ENCODE results near the gene XYLT2. TPM values are rescaled to one million over a fixed set of nuclear protein-coding genes. Genes with fewer than 3 reads are reported as not detected.
"Not testable (repeated sequence)": the region's sequence is repeated elsewhere in the genome, so short reads cannot be mapped to it uniquely, and the experiment has no call there.

XYLT2 gene
- total RNA-seq, 2 donors from 2014 or later = 17.1 to 20.6 TPM

DNA sequence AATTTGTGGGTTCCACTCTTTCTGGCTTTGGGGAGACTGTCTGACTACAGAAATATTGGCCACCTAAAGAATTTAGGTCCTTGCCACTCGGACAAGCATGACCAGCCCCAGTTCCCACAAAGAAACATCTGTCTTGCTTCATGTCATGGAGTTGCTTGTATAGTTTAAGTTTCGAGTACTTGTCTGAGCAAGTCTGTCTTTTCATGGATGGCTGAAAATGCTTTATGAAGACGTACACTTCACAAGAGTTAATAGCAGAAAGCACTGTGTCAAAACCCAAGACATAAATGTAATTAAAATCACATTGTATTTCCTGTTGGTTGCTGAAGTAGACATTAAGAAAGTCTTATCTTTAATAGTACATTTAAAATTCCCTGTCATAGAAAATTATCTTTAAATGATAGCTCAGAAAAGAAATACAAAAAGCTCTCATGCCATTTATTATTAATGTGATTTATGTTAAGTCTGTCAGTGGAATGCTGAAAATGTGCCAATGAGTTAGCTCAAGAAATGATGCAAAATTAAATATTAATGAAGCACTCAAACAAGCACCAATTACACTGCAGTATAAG, 29.8 kb upstream of the XYLT2 start:
- H3K36me3 ChIP-seq = no peaks in the 10 kb centered on the region
- no peak overlapping the region for H3K4me3 ChIP-seq
- no peak overlapping the region for H3K27ac ChIP-seq
- H3K9me3 ChIP-seq = no peaks in the 10 kb centered on the region
- no peaks in the 10 kb centered on the region for H3K4me1 ChIP-seq
- H3K27me3 ChIP-seq = no peaks in the 10 kb centered on the region
- TF ChIP-seq, protein P1, sequence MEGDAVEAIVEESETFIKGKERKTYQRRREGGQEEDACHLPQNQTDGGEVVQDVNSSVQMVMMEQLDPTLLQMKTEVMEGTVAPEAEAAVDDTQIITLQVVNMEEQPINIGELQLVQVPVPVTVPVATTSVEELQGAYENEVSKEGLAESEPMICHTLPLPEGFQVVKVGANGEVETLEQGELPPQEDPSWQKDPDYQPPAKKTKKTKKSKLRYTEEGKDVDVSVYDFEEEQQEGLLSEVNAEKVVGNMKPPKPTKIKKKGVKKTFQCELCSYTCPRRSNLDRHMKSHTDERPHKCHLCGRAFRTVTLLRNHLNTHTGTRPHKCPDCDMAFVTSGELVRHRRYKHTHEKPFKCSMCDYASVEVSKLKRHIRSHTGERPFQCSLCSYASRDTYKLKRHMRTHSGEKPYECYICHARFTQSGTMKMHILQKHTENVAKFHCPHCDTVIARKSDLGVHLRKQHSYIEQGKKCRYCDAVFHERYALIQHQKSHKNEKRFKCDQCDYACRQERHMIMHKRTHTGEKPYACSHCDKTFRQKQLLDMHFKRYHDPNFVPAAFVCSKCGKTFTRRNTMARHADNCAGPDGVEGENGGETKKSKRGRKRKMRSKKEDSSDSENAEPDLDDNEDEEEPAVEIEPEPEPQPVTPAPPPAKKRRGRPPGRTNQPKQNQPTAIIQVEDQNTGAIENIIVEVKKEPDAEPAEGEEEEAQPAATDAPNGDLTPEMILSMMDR (IDR thresholded peaks at IDR 0.05) = no peak
- DNase-seq (ENCODE audit: low spot score) = no peak

GRCh38 chr17:50316660-50317059, 29.3 kb upstream of the XYLT2 start:
- not testable (repeated sequence) for H3K27ac ChIP-seq; H3K27me3 ChIP-seq; H3K4me3 ChIP-seq; H3K4me1 ChIP-seq; DNase-seq (ENCODE audit: low spot score); H3K9me3 ChIP-seq; H3K36me3 ChIP-seq

- no peaks in the 10 kb centered on the region for H3K4me1 ChIP-seq
- no peak overlapping the region for H3K4me3 ChIP-seq
- DNase-seq (ENCODE audit: low spot score) = no peak
- H3K27me3 ChIP-seq = no peaks in the 10 kb centered on the region
- no peak overlapping the region for H3K27ac ChIP-seq
- TF ChIP-seq, protein P1 (IDR thresholded peaks at IDR 0.05) = no peak
- no peaks in the 10 kb centered on the region for H3K36me3 ChIP-seq
- H3K9me3 ChIP-seq = no peaks in the 10 kb centered on the region
Observed at GRCh38 chr17:50317121-50317520, 28.8 kb upstream of the XYLT2 start.

- H3K27me3 ChIP-seq = no peaks in the 10 kb centered on the region
- H3K27ac ChIP-seq = no peak overlapping the region
- DNase-seq (ENCODE audit: low spot score) = no peak
- TF ChIP-seq, protein P1 (IDR thresholded peaks at IDR 0.05) = no peak
- H3K4me1 ChIP-seq = no peaks in the 10 kb centered on the region
- H3K4me3 ChIP-seq = no peak overlapping the region
- no peaks in the 10 kb centered on the region for H3K36me3 ChIP-seq
- no peaks in the 10 kb centered on the region for H3K9me3 ChIP-seq
Observed at GRCh38 chr17:50318501-50319285, 27.2 kb upstream of the XYLT2 start.

DNA sequence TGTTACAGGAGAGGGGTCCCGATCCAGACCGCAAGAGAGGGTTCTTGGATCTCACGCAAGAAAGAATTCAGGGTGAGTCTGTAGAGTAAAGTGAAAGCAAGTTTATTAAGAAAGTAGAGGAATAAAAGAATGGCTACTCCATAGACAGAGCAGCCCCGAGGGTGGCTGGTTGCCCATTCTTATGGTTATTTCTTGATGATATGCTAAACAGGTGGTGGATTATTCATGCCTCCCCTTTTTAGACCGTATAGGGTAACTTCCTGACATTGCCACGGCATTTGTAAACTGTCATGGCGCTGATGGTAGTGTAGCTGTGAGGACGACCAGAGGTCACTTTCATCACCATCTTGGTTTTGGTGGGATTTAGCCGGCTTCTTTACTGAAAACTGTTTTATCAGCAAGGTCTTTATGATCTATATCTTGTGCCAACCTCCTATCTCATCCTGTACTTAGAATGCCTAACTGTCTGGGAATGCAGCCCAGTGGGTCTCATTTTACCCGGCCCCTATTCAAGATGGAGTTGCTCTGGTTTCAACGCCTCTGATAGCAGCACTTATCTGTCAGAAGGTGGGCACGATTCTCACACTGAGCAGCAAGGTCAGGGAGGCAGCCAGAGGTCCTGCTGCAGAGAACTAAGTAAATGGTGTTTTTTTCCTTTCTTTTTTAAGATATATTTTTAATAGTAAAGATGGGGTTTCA, 26.5 kb upstream of the XYLT2 start:
- Histone ChIP-seq H3K27me3 (no peaks in the 10 kb centered on the region), H3K4me1 (no peaks in the 10 kb centered on the region), H3K27ac (no peak overlapping the region), H3K36me3 (no peaks in the 10 kb centered on the region), H3K9me3 (no peaks in the 10 kb centered on the region), H3K4me3 (no peak overlapping the region)
- DNase-seq (ENCODE audit: low spot score) = no peak
- TF ChIP-seq, protein P1 (IDR thresholded peaks at IDR 0.05) = no peak

DNA sequence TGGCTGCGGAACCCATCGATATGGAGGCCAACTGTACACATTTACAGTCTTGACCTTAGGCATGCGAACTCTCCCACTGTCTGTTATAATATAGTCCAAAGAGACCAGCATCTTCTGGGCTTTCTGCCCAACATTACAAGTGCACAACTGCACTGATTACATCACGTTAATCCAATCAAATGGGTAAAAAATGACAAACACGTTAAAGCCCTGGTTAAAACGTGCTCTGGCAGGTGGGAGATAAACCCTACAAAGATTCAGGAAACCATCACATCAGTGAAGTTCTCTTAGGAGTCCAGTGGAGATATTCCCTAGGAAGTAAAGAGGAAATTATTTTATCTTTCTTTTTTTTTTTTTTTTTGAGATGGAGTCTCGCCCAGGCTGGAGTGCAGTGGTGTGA, 23.7 kb upstream of the XYLT2 start:
- H3K9me3 ChIP-seq = no peaks in the 10 kb centered on the region
- no peak for DNase-seq (ENCODE audit: low spot score)
- H3K4me1 ChIP-seq = no peaks in the 10 kb centered on the region
- H3K27me3 ChIP-seq = no peaks in the 10 kb centered on the region
- H3K4me3 ChIP-seq = no peak overlapping the region
- TF ChIP-seq, protein P1 (IDR thresholded peaks at IDR 0.05) = no peak
- H3K27ac ChIP-seq = no peak overlapping the region
- H3K36me3 ChIP-seq = no peaks in the 10 kb centered on the region
